GM19467 (cell line): ENCODE data around the gene NKAIN2.
"Not testable (repeated sequence)": the region's sequence is repeated elsewhere in the genome, so short reads cannot be mapped to it uniquely, and the experiment has no call there.

Experiments used
- ATAC-seq: cut with Tn5 transposase; IDR thresholded peaks from one replicate; pipeline ENCODE4 v1.9.1; 2021; ENCODE audit warnings: mild to moderate bottlenecking, moderate library complexity; ENCODE audit not compliant: unreplicated experiment

NKAIN2 gene

GRCh38 chr6:124410425-124410824 lies 606.8 kb downstream of the NKAIN2 start:
- ATAC-seq, result not testable (repeated sequence)

- ATAC-seq, result not testable (repeated sequence)
These were observed 609.0 kb downstream of the NKAIN2 start for GRCh38 chr6:124412657-124413056.

DNA sequence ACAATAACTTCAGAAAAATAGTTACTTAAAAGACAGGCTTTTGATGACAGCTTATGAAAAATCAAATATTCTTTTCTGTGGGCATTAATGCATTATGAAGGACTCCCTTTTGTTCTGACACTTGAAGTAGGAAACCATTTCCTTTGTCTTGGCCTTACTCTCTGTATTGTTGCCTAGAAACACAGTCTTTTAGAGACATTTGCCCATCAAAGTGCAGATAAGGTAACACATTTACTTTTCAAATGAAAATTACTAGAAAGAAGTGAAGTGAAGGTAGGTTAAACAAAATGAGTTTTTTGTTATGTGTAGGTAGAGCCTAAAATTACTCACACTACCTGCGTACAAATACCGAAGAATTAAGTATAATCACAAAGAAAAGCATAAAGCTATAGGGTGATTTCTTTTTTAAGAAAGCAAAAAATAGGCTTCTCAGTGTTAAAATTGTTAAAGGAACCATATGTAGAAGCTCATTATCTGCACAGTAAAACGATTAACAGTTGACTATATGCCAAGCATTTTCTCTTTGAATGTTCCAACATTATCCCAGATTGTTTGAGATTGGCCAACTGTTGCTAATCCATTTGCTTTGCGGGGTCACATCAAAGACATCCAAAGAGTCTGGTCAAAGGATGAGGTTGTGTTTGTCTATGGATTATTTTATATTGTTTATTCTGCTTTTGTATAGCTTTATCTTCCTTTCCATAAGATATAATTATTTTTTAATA lies 616.6 kb downstream of the NKAIN2 start:
- ATAC-seq, result no peak

GRCh38 chr6:124423621-124424020 lies 620.0 kb downstream of the NKAIN2 start:
- no peak for ATAC-seq

DNA sequence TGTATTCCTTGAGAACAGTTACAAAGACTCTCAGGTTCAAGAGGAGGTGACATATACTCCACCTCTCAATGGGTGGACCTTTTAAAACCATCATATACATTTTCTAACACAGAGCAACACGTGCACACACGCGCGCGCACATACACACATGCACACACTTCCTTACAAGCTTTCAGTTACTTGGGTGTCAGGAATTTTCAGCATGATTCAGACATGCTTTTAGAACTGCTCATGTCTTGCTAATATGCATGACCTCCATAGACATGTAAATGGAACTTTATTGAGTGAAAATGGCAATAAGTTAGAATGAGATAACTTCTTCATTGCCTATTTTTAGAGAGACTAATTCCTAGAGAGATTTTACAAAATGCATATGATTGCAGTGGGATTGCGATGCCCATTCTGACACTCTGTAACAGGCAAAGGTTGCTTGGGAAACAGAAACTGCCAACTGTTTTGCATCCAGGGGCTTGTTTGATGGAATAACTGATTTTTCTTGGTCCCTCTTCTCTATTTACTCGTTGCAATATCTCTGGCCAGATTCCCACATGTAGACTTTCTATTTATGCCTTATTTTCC lies 627.2 kb downstream of the NKAIN2 start:
- no peak for ATAC-seq

DNA sequence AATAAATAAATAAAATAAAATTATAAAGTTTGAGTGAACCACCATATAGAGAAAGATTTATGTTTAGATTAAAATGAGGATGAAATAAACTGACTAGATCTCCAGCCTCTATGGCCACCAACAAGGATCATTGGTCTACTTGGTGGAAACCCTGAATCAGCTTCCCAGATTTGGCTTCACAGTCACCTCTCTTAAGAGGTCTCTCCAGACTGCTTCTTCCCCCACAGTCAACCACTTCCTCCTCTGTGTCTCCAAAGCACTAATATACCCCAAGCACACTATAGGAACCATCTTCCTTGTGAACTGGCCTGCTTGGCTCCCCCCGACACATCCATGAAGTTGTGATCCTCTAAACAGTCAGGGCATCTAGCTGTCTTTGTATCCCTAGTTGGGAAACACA lies 629.0 kb downstream of the NKAIN2 start:
- no peak for ATAC-seq

DNA sequence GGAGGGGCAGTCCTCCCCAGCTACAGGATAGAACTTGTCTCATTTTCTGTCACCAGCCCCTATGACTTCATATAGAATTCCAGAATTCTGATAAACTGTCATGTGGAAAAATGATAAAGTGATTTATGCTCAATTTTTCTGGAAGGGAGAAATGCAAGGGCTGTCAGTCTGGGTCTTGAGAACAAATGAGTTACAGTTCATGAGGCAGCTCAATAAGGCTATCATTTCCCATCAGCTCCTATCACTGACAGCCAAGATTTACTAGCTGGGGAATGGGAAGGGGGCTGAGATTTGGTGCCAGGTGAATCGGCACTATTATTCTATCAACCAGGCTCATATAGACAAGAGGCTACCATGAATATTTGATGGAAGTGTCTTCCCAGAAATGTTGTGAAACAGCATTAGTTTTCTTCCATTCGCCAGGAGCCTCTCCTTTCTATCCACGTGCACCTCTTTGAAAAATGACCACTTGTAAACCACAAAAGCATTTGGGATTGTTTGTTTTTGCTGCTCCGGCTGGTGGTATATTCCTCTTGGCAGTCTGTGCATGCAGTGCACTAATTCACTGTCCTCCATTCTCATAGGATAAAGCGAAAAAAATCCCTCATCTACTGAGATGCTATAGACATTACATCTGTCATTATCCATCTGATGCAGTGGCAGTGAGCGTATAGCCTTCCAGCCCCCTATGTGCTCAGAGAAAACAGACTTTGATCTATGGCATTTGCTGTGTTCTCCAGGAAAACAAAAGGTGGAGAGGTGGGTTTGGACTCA lies 629.9 kb downstream of the NKAIN2 start:
- ATAC-seq, result no peak

GRCh38 chr6:124434421-124434820 lies 630.8 kb downstream of the NKAIN2 start:
- no peak for ATAC-seq

GRCh38 chr6:124436803-124437202 lies 633.1 kb downstream of the NKAIN2 start:
- ATAC-seq, result no peak

DNA sequence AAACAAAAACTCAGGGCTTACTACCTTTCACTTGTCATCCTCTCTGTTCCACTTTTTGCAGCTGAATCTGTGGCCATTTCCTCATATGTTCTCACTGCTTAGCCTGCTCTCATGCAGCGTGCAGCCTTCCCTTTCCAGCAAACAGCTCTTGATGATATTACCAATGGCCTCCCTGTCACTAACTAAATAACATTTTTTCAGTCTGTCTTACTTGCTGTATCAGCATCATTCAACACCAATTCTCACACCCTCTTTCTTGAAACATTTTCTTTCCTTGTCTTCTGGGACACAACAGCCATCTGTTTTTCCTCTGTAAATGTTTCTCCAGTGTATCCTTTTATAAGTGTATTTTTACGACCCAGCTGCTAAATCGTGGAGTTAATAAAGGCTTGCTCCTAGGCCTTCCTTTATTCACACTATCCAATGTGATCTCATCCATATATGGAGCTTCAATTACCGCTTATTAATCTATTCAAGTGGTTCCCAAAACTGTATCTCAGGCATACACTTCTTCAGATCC lies 634.9 kb downstream of the NKAIN2 start:
- ATAC-seq, result no peak

DNA sequence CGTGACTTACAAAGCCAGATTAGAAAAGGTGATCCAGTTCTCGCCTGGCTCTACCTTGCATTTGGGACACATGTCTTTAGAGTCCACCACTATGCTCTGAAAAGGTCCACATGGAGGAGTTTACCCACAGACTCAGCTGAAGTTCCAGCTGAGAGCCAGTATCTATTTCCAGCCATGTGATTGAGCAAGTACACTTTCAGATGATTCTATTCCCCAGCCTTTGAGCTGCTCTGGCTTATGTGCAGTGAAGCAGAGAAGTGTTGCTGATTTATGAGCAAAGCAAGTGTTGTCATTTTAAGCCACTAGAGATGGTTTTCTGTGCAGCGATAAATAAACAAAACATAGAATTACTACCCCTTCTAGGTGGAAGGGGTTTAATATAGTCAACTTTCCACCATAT lies 637.8 kb downstream of the NKAIN2 start:
- ATAC-seq, result no peak

GRCh38 chr6:124443541-124443940 lies 639.9 kb downstream of the NKAIN2 start:
- no peak for ATAC-seq

GRCh38 chr6:124445581-124445980 lies 641.9 kb downstream of the NKAIN2 start:
- ATAC-seq, result no peak

GRCh38 chr6:124446961-124447360 lies 643.3 kb downstream of the NKAIN2 start:
- no peak for ATAC-seq

- no peak for ATAC-seq
These were observed 655.6 kb downstream of the NKAIN2 start for GRCh38 chr6:124459268-124459667.

GRCh38 chr6:124462750-124463149 lies 659.1 kb downstream of the NKAIN2 start:
- ATAC-seq, result no peak

GRCh38 chr6:124463271-124463670 lies 659.6 kb downstream of the NKAIN2 start:
- no peak for ATAC-seq

- ATAC-seq, result not testable (repeated sequence)
These were observed 660.9 kb downstream of the NKAIN2 start for GRCh38 chr6:124464600-124464999.

DNA sequence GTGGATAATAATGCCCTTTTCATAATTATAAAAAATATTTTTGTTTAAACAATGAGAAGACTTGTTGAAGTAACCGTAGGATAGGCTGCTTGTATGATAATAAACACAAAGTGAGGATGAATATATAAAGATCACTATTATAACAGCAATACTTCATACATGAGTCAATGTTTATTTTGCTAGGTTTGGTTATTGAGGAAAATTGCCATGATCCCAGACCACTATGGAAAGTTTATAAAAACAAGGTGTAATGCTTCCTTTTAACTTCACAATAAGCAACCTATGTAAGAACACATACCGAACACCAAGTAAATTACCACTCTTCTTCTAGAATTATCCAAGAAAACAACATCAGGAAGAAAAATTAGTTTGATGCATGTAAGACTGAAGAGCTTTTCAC lies 663.3 kb downstream of the NKAIN2 start:
- no peak for ATAC-seq

- no peak for ATAC-seq
These were observed 663.7 kb downstream of the NKAIN2 start for GRCh38 chr6:124467366-124467765.

DNA sequence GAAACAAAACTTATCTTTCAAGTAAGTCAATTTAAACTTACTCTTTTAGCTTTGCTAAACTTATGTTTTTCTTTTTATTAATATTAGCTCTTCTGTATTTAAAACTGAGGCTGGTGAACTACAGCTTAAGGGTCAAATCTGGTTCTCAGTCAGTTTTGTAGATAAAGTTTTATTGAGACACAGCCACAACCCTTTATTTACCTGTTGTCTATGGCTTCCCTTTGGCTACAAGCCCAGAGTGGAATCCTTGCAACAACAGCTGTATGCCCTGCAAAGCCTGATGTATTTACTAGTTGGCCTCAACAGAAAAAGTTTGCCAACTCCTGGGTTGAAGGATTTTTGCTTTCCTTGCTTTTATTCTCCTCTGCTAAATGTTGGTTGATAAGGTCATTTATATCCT lies 667.1 kb downstream of the NKAIN2 start:
- ATAC-seq, result no peak

DNA sequence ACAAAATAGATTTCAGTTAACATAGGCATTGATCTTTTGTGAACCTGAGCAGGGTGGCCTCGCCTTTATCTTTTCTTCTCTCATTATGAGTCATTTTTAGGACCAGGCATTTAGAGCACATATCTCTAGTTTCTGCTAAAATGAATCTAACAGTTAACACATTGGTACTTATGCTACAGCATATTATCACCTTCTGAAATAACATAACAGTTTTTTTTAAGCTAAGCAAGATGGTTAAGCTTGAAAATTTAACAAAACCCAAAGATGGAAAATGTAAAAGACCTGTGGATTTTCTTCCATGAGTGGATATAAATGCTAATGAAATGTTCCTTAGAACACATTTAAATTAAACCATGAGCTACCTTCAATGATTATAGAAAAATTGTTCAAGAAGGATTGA lies 671.5 kb downstream of the NKAIN2 start:
- no peak for ATAC-seq
